ENCODE data around the gene GLIS2.

The GLIS2 gene

GRCh38 chr16:4358831-4359561 lies 43.1 kb downstream of the GLIS2 start:
- no peak overlapping the region for H3K4me3 ChIP-seq (replicated peaks in 1 of 2; ENCODE audit: low read depth in 2 of 2, low read length in 2 of 2)
- peak; percentile 46 to 54 for DNase-seq (ENCODE audit: low read depth in 2 of 2)
- peak; percentile 96 for TF ChIP-seq CTCF (IDR thresholded peaks at IDR 0.05; ENCODE audit: low read depth, low read length)

- no peak overlapping the region for H3K4me3 ChIP-seq (replicated peaks in 1 of 2; ENCODE audit: low read depth in 2 of 2, low read length in 2 of 2)
- no peak for DNase-seq (ENCODE audit: low read depth in 2 of 2)
- TF ChIP-seq CTCF (IDR thresholded peaks at IDR 0.05; ENCODE audit: low read depth, low read length) = no peak
These were observed 44.0 kb downstream of the GLIS2 start for GRCh38 chr16:4359914-4360313.

GRCh38 chr16:4360538-4361021 lies 44.7 kb downstream of the GLIS2 start:
- H3K4me3 ChIP-seq (replicated peaks in 1 of 2; ENCODE audit: low read depth in 2 of 2, low read length in 2 of 2) = no peak overlapping the region
- no peak for DNase-seq (ENCODE audit: low read depth in 2 of 2)
- no peak for TF ChIP-seq CTCF (IDR thresholded peaks at IDR 0.05; ENCODE audit: low read depth, low read length)

GRCh38 chr16:4361033-4361943 lies 45.4 kb downstream of the GLIS2 start:
- no peak for TF ChIP-seq CTCF (IDR thresholded peaks at IDR 0.05; ENCODE audit: low read depth, low read length)
- DNase-seq (ENCODE audit: low read depth in 2 of 2) = no peak
- H3K4me3 ChIP-seq (replicated peaks in 1 of 2; ENCODE audit: low read depth in 2 of 2, low read length in 2 of 2) = no peak overlapping the region

- no peak for TF ChIP-seq CTCF (IDR thresholded peaks at IDR 0.05; ENCODE audit: low read depth, low read length)
- no peak overlapping the region for H3K4me3 ChIP-seq (replicated peaks in 1 of 2; ENCODE audit: low read depth in 2 of 2, low read length in 2 of 2)
- DNase-seq (ENCODE audit: low read depth in 2 of 2) = no peak
These were observed 46.1 kb downstream of the GLIS2 start for GRCh38 chr16:4361944-4362311.

- no peak overlapping the region for H3K4me3 ChIP-seq (replicated peaks in 1 of 2; ENCODE audit: low read depth in 2 of 2, low read length in 2 of 2)
- no peak for TF ChIP-seq CTCF (IDR thresholded peaks at IDR 0.05; ENCODE audit: low read depth, low read length)
- DNase-seq (ENCODE audit: low read depth in 2 of 2) = no peak
These were observed 46.7 kb downstream of the GLIS2 start for GRCh38 chr16:4362476-4363135.

Measured in cardiac fibroblast (primary cell).